AG09309 (cell line): Measurements from ENCODE around the gene LYSMD2.
A peak's percentile ranks its signal among the peaks of the same experiment; 100 is the strongest.

ENCODE experiments used
- DNase-seq: peaks from one replicate; pipeline ENCODE4 v3.0.0-alpha.2; 2010; ENCODE audit warnings: low read depth
- H3K4me3 ChIP-seq: 2 replicates; pipeline ENCODE4 v1.5.1; 2011; ENCODE audit warnings: mild to moderate bottlenecking, low read depth, low read length, moderate library complexity; ENCODE audit not compliant: control insufficient read depth
- CTCF ChIP-seq: IDR thresholded peaks from 2 replicates; pipeline ENCODE4 v1.5.1; 2011; ENCODE audit warnings: mild to moderate bottlenecking, low read depth, low read length, inconsistent platforms; ENCODE audit not compliant: insufficient read depth, control insufficient read depth; ENCODE audit errors: missing control alignments

The LYSMD2 gene

GRCh38 chr15:51739061-51739712 lies 1.7 kb upstream of the LYSMD2 start:
- TF ChIP-seq CTCF: no peak
- no peak overlapping the region for H3K4me3 ChIP-seq
- DNase-seq: no peak

- TF ChIP-seq CTCF: no peak
- no peak overlapping the region for H3K4me3 ChIP-seq
- DNase-seq: no peak
These were observed 1.1 kb upstream of the LYSMD2 start for GRCh38 chr15:51738553-51738952.

- H3K4me3 ChIP-seq: peak overlapping the region; percentile 54
- no peak for DNase-seq
- TF ChIP-seq CTCF: no peak
These were observed 519 bp downstream of the LYSMD2 start for GRCh38 chr15:51736751-51737521.

- no peak for DNase-seq
- no peak overlapping the region for H3K4me3 ChIP-seq
- no peak for TF ChIP-seq CTCF
These were observed 1.4 kb downstream of the LYSMD2 start for GRCh38 chr15:51736069-51736468.

- no peak for DNase-seq
- no peak for TF ChIP-seq CTCF
- no peak overlapping the region for H3K4me3 ChIP-seq
These were observed 2.0 kb downstream of the LYSMD2 start for GRCh38 chr15:51735228-51736010.

- no peak for TF ChIP-seq CTCF
- no peak overlapping the region for H3K4me3 ChIP-seq
- DNase-seq: no peak
These were observed 4.8 kb downstream of the LYSMD2 start for GRCh38 chr15:51732646-51733045.
